SK-N-SH (cell line): ENCODE data around the gene MAGEB10. TPM values are rescaled to one million over a fixed set of nuclear protein-coding genes. Genes with fewer than 3 reads are reported as not detected.

Source experiments
- CTCF ChIA-PET: fragments of 300-600, 350-600 bp; formaldehyde crosslinking; extraction: SDS; loops from one replicate; lab custom pipeline; 2021; lab: Yijun Ruan, JAX
- POLR2A ChIA-PET: fragments of 350-600 bp; sonication (Branson Sonifier 250); formaldehyde crosslinking; extraction: SDS; loops from one replicate; lab custom pipeline; 2020; ENCODE audit warnings: antibody characterized with exemption, inconsistent platforms; lab: Yijun Ruan, JAX
- DNase-seq: peaks from one replicate; pipeline ENCODE4 v3.0.0; 2012
- H2AFZ ChIP-seq: fragments of 200-600 bp; sonication (generic); 2 replicates; pipeline ENCODE4 v1.8.1; 2016; ENCODE audit warnings: antibody characterized with exemption, mild to moderate bottlenecking, low read depth
- H3F3A ChIP-seq: fragments of 200-600 bp; sonication (generic); replicated peaks from 2 replicates; pipeline ENCODE3; 2016; ENCODE audit warnings: antibody characterized with exemption, mild to moderate bottlenecking; ENCODE audit not compliant: insufficient read depth
- H3K27ac ChIP-seq, 2 experiments: fragments of 200-500 bp in 1 of 2; fragments of 200-600 bp in 1 of 2; sonication (Bioruptor generic) in 1 of 2; sonication (generic), shearing (Covaris generic) in 1 of 2; 2 replicates each; pipeline versions ENCODE4 v1.5.1 to v1.6.1; 2014 to 2016; ENCODE audit warnings: low read depth in 2 of 2, inconsistent platforms in 1 of 2, low read length in 1 of 2, mild to moderate bottlenecking in 1 of 2, mixed read lengths in 1 of 2
- H3K27me3 ChIP-seq: fragments of 200-600 bp; sonication (generic), shearing (Covaris generic); 2 replicates; pipeline ENCODE4 v1.6.1; 2016; ENCODE audit warnings: mixed run types; ENCODE audit not compliant: insufficient read depth
- H3K36me3 ChIP-seq, 2 experiments: fragments of 200-500 bp in 1 of 2; fragments of 200-600 bp in 1 of 2; sonication (Bioruptor generic) in 1 of 2; sonication (generic) in 1 of 2; replicated peaks in 1 of 2; 2 replicates each; pipeline versions ENCODE3 to v1.5.1; 2014 to 2016; ENCODE audit warnings: low read length in 1 of 2, mild to moderate bottlenecking in 1 of 2; ENCODE audit not compliant: insufficient read depth in 2 of 2, control insufficient read depth in 1 of 2
- H3K4me1 ChIP-seq, 2 experiments: fragments of 200-500 bp in 1 of 2; fragments of 200-600 bp in 1 of 2; sonication (Bioruptor generic) in 1 of 2; sonication (generic), shearing (Covaris generic) in 1 of 2; 2 replicates each; pipeline versions ENCODE4 v1.5.1 to v1.6.1; 2014 to 2016; ENCODE audit warnings: low read depth in 1 of 2, low read length in 1 of 2, mixed run types in 1 of 2; ENCODE audit not compliant: insufficient read depth in 2 of 2, control insufficient read depth in 1 of 2
- H3K4me2 ChIP-seq: fragments of 200-600 bp; sonication (generic), shearing (Covaris generic); 2 replicates; pipeline ENCODE4 v1.6.1; 2017; ENCODE audit warnings: mixed run types
- H3K4me3 ChIP-seq, 2 experiments: fragments of 200-500 bp in 1 of 2; fragments of 200-600 bp in 1 of 2; sonication (Bioruptor generic) in 1 of 2; sonication (generic), shearing (Covaris generic) in 1 of 2; 2 replicates each; pipeline versions ENCODE4 v1.5.1 to v1.8.1; 2014 to 2016; ENCODE audit warnings: low read depth in 2 of 2, inconsistent platforms in 1 of 2, low read length in 1 of 2, mild to moderate bottlenecking in 1 of 2, mixed read lengths in 1 of 2, moderate library complexity in 1 of 2
- H3K79me2 ChIP-seq: fragments of 200-600 bp; sonication (generic); 2 replicates; pipeline ENCODE4 v1.8.1; 2017; ENCODE audit warnings: mild to moderate bottlenecking; ENCODE audit not compliant: insufficient read depth
- H3K9ac ChIP-seq: fragments of 200-600 bp; sonication (generic); 2 replicates; pipeline ENCODE4 v1.6.1; 2017; ENCODE audit warnings: mixed run types
- H3K9me2 ChIP-seq: fragments of 200-600 bp; sonication (generic); 2 replicates; pipeline ENCODE4 v1.6.1; 2017; ENCODE audit warnings: mixed run types
- H3K9me3 ChIP-seq: fragments of 200-600 bp; sonication (generic); 2 replicates; pipeline ENCODE4 v1.6.1; 2017; ENCODE audit warnings: mixed run types, mild to moderate bottlenecking, moderate library complexity
- H4K20me1 ChIP-seq: fragments of 200-600 bp; sonication (generic); 2 replicates; pipeline ENCODE4 v1.6.1; 2017; ENCODE audit warnings: mild to moderate bottlenecking, mixed run types; ENCODE audit not compliant: insufficient read depth
- MEF2A ChIP-seq: IDR thresholded peaks from 2 replicates; pipeline ENCODE4 v1.4.0; 2012; ENCODE audit warnings: low read depth, borderline replicate concordance
- NFIC ChIP-seq: IDR thresholded peaks from 2 replicates; pipeline ENCODE4 v1.4.0; 2012; ENCODE audit warnings: borderline replicate concordance
- NRF1 ChIP-seq: IDR thresholded peaks from 2 replicates; pipeline ENCODE4 v1.6.1; 2012; ENCODE audit warnings: low read depth, mild to moderate bottlenecking, low read length
- POLR2AphosphoS5 ChIP-seq: IDR thresholded peaks from 2 replicates; pipeline ENCODE4 v1.6.1; 2012; ENCODE audit warnings: low read depth, low read length
- RAD21 ChIP-seq: IDR thresholded peaks from 2 replicates; pipeline ENCODE4 v1.6.1; 2012; ENCODE audit warnings: mild to moderate bottlenecking, low read length
- RCOR1 ChIP-seq: fragments of 150-350 bp; IDR thresholded peaks from 2 replicates; pipeline ENCODE4 v1.6.1; 2017; ENCODE audit warnings: antibody characterized with exemption, low read length
- RXRA ChIP-seq: IDR thresholded peaks from 2 replicates; pipeline ENCODE4 v1.4.0; 2012; ENCODE audit warnings: low read depth, mild to moderate bottlenecking, borderline replicate concordance
- TAF1 ChIP-seq: IDR thresholded peaks from 2 replicates; pipeline ENCODE4 v1.6.1; 2012; ENCODE audit warnings: low read depth, mild to moderate bottlenecking, low read length, moderate library complexity, borderline replicate concordance
- TEAD4 ChIP-seq: IDR thresholded peaks from 2 replicates; pipeline ENCODE4 v1.4.0; 2012; ENCODE audit warnings: mild to moderate bottlenecking, borderline replicate concordance; ENCODE audit not compliant: insufficient read depth
- YY1 ChIP-seq: IDR thresholded peaks from 2 replicates; pipeline ENCODE4 v1.4.0; 2012; ENCODE audit warnings: low read depth, mild to moderate bottlenecking
- WGBS: methylation state at CpG from one replicate; pipeline ENCODE4 v1.1.6; 2017; ENCODE audit warnings: low lambda C conversion rate; 5-methylcytosine and 5-hydroxymethylcytosine counted together
- polyA plus RNA-seq, 3 experiments: library from polyadenylated mRNA; depleted of rRNA; stranded (reverse); fragments of >200 nt; gene quantifications; 2 replicates each; pipeline ENCODE4 v1.2.3, GENCODE V29; 2012
- TF ChIP-seq, protein P1 (sequence below): IDR thresholded peaks from 2 replicates; pipeline ENCODE4 v1.6.1; 2012; ENCODE audit warnings: mild to moderate bottlenecking, low read depth, low read length, moderate library complexity
- TF ChIP-seq, protein P2 (sequence below): fragments of 150-350 bp; IDR thresholded peaks from 2 replicates; pipeline ENCODE4 v1.6.1; 2017; ENCODE audit warnings: antibody characterized with exemption, low read length, low read depth, borderline replicate concordance
- TF ChIP-seq, protein P3 (sequence below): IDR thresholded peaks from 2 replicates; pipeline ENCODE4 v1.4.0; 2012; ENCODE audit warnings: low read depth
- TF ChIP-seq, protein P4 (sequence below): IDR thresholded peaks from 2 replicates; pipeline ENCODE4; 2012
- TF ChIP-seq, protein P5 (sequence below): fragments of 150-350 bp; IDR thresholded peaks from 2 replicates; pipeline ENCODE4 v1.6.1; 2016; ENCODE audit warnings: mild to moderate bottlenecking, low read depth, low read length

Gene MAGEB10
- polyA plus RNA-seq, 1 of the 3 experiments (the other 2 are of a cell fraction), result not detected

DNA sequence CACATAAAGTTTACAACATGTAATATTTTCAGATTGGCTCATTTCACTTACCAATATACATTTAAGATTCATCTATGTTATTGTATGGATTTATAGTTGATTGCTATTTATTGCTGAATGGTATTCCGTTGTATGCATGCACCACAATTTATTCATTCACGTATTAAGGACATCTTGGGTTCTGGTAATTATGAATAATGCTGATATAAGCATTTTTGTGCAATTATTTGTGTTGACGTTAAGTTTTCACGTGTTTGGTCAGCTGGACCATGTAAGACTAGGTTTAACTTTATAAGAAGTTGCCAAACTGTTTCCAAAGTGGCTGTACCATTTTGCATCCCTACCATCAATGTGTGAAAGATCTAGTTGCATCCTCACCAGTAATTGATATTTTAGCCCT, 35.1 kb downstream of the MAGEB10 start:
- Histone ChIP-seq H3F3A (no peaks in the 10 kb centered on the region), H3K4me3 (no peak overlapping the region), H4K20me1 (no peaks in the 10 kb centered on the region), H3K27ac (no peak overlapping the region), H3K27me3 (peaks cover 4% of the 10 kb centered on the region; the same call in 1 of the 2 replicates), H2AFZ (no peak overlapping the region), H3K4me1 (no peaks in the 10 kb centered on the region), H3K9ac (no peak overlapping the region), H3K36me3 (no peaks in the 10 kb centered on the region), H3K9me2 (no peaks in the 10 kb centered on the region)
- WGBS, result 5% methylated on average over 4 of the region's 4 CpGs
- DNase-seq, result no peak
- CTCF ChIA-PET, result no interaction called here
- POLR2A ChIA-PET, result no interaction called here
- TF ChIP-seq, protein P1, sequence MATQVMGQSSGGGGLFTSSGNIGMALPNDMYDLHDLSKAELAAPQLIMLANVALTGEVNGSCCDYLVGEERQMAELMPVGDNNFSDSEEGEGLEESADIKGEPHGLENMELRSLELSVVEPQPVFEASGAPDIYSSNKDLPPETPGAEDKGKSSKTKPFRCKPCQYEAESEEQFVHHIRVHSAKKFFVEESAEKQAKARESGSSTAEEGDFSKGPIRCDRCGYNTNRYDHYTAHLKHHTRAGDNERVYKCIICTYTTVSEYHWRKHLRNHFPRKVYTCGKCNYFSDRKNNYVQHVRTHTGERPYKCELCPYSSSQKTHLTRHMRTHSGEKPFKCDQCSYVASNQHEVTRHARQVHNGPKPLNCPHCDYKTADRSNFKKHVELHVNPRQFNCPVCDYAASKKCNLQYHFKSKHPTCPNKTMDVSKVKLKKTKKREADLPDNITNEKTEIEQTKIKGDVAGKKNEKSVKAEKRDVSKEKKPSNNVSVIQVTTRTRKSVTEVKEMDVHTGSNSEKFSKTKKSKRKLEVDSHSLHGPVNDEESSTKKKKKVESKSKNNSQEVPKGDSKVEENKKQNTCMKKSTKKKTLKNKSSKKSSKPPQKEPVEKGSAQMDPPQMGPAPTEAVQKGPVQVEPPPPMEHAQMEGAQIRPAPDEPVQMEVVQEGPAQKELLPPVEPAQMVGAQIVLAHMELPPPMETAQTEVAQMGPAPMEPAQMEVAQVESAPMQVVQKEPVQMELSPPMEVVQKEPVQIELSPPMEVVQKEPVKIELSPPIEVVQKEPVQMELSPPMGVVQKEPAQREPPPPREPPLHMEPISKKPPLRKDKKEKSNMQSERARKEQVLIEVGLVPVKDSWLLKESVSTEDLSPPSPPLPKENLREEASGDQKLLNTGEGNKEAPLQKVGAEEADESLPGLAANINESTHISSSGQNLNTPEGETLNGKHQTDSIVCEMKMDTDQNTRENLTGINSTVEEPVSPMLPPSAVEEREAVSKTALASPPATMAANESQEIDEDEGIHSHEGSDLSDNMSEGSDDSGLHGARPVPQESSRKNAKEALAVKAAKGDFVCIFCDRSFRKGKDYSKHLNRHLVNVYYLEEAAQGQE, result no peak
- TF ChIP-seq, protein P2, sequence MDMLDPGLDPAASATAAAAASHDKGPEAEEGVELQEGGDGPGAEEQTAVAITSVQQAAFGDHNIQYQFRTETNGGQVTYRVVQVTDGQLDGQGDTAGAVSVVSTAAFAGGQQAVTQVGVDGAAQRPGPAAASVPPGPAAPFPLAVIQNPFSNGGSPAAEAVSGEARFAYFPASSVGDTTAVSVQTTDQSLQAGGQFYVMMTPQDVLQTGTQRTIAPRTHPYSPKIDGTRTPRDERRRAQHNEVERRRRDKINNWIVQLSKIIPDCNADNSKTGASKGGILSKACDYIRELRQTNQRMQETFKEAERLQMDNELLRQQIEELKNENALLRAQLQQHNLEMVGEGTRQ, result no peak
- no peak for TF ChIP-seq MEF2A
- TF ChIP-seq, all 33 proteins: peak for 0
- Histone ChIP-seq H3K79me2 (no peaks in the 10 kb centered on the region), H3K4me2 (no peak overlapping the region), H3K9me3 (no peaks in the 10 kb centered on the region)

DNA sequence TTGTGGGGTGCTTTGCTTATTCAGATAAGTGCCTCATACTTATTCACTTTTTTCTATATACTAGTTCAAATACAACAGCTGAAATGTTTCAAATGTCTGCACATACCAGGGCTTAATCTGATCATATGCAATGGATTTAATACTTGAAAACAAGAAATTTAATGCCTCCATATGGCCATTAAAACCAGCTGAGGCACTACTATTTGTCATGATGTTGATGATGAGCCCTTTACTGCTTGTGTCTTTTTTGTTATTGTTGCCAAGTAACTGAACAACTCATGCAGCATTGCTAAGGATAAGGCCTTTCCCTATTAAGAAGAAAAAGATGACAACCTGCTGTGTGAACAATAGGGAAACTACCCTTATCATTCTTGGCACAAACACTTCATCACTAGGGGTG, 52.5 kb downstream of the MAGEB10 start:
- ChIA-PET POLR2A (no interaction called here), CTCF (no interaction called here)
- Histone ChIP-seq H3K27me3 (no peaks in the 10 kb centered on the region), H3K79me2 (no peaks in the 10 kb centered on the region), H3K4me1 (no peaks in the 10 kb centered on the region), H3K9me2 (no peaks in the 10 kb centered on the region), H2AFZ (no peak overlapping the region), H3K36me3 (no peaks in the 10 kb centered on the region), H3K9ac (no peak overlapping the region), H3K4me2 (no peak overlapping the region), H3K9me3 (no peaks in the 10 kb centered on the region), H3K4me3 (no peak overlapping the region), H3K27ac (no peak overlapping the region), H4K20me1 (no peaks in the 10 kb centered on the region), H3F3A (no peaks in the 10 kb centered on the region)
- no peak for DNase-seq
- TF ChIP-seq NRF1, result no peak
- TF ChIP-seq, protein P3, sequence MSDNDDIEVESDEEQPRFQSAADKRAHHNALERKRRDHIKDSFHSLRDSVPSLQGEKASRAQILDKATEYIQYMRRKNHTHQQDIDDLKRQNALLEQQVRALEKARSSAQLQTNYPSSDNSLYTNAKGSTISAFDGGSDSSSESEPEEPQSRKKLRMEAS, result no peak
- no peak for TF ChIP-seq NFIC

DNA sequence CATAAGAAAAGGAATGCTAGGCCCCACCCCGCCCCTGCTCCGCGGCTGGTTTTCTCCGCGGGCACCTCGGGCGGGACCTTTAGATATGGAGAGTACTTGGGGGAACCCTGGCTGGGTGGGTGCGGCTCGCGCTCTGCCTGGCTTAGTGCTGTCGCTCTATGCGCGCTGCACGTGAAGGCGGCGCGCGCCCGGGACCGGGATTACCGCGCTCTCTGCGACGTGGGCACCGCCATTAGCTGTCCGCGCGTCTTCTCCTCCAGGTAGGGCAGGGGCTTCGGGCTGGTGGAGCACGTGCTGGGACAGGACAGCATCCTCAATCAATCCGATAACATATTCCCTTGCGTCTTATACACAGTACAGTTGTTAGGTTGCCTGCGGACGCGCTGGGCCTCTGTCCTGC, 56.0 kb downstream of the MAGEB10 start:
- H3K9ac ChIP-seq, result no peak overlapping the region
- H3F3A ChIP-seq, result no peaks in the 10 kb centered on the region
- H3K9me3 ChIP-seq, result no peaks in the 10 kb centered on the region
- no peaks in the 10 kb centered on the region for H3K4me1 ChIP-seq
- H2AFZ ChIP-seq, result no peak overlapping the region
- ChIA-PET CTCF (no interaction called here), POLR2A (no interaction called here)
- no peaks in the 10 kb centered on the region for H3K9me2 ChIP-seq
- no peaks in the 10 kb centered on the region for H3K79me2 ChIP-seq
- H3K4me3 ChIP-seq, result no peak overlapping the region
- no peaks in the 10 kb centered on the region for H3K36me3 ChIP-seq
- no peak for DNase-seq
- no peaks in the 10 kb centered on the region for H4K20me1 ChIP-seq
- no peak overlapping the region for H3K27ac ChIP-seq
- H3K4me2 ChIP-seq, result no peak overlapping the region
- 38% methylated on average over 17 of the region's 35 CpGs for WGBS
- H3K27me3 ChIP-seq, result no peaks in the 10 kb centered on the region; the same call in 1 of the 2 replicates
- no peak for TF ChIP-seq TAF1
- no peak for TF ChIP-seq TEAD4
- TF ChIP-seq YY1, result no peak
- TF ChIP-seq NFIC, result no peak
- no peak for TF ChIP-seq RXRA
- no peak for TF ChIP-seq RAD21
- TF ChIP-seq RCOR1, result no peak
- TF ChIP-seq, protein P4, sequence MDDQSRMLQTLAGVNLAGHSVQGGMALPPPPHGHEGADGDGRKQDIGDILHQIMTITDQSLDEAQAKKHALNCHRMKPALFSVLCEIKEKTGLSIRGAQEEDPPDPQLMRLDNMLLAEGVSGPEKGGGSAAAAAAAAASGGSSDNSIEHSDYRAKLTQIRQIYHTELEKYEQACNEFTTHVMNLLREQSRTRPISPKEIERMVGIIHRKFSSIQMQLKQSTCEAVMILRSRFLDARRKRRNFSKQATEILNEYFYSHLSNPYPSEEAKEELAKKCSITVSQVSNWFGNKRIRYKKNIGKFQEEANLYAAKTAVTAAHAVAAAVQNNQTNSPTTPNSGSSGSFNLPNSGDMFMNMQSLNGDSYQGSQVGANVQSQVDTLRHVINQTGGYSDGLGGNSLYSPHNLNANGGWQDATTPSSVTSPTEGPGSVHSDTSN, result no peak
- TF ChIP-seq, protein P5, sequence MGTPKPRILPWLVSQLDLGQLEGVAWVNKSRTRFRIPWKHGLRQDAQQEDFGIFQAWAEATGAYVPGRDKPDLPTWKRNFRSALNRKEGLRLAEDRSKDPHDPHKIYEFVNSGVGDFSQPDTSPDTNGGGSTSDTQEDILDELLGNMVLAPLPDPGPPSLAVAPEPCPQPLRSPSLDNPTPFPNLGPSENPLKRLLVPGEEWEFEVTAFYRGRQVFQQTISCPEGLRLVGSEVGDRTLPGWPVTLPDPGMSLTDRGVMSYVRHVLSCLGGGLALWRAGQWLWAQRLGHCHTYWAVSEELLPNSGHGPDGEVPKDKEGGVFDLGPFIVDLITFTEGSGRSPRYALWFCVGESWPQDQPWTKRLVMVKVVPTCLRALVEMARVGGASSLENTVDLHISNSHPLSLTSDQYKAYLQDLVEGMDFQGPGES, result no peak
- TF ChIP-seq POLR2AphosphoS5, result no peak
